HepG2 (cell line): Measurements from ENCODE around the gene ARHGEF26. TPM values are rescaled to one million over a fixed set of nuclear protein-coding genes. Genes with fewer than 3 reads are reported as not detected.
A peak's percentile ranks its signal among the peaks of the same experiment; 100 is the strongest.

Experiments
- ADNP ChIP-seq: sonication (generic); formaldehyde crosslinking; IDR thresholded peaks from 2 replicates; pipeline ENCODE4 v1.4.0; 2020; ENCODE audit warnings: missing genetic modification reagents
- BRCA1 ChIP-seq: sonication (generic); formaldehyde crosslinking; IDR thresholded peaks from 2 replicates; pipeline ENCODE4 v1.4.0; 2020; ENCODE audit warnings: missing genetic modification reagents
- CREB1 ChIP-seq, 2 experiments: fragments of 450-650 bp in 1 of 2; IDR thresholded peaks; 2 replicates each; pipeline ENCODE4 v1.6.1; 2016 to 2017; ENCODE audit warnings: control low read depth in 1 of 2, mild to moderate bottlenecking in 1 of 2, missing compliant biosample characterization in 1 of 2, missing genetic modification characterization in 1 of 2
- EED ChIP-seq: sonication (generic); formaldehyde crosslinking; IDR thresholded peaks from 2 replicates; pipeline ENCODE4 v1.5.0; 2020; ENCODE audit warnings: mild to moderate bottlenecking, missing genetic modification reagents
- ETV5 ChIP-seq: IDR thresholded peaks from 2 replicates; pipeline ENCODE4 v1.6.1; 2018; ENCODE audit warnings: missing biosample characterization, missing genetic modification reagents, inconsistent platforms, borderline replicate concordance
- FIP1L1 ChIP-seq: fragments of 200-400 bp; formaldehyde crosslinking; IDR thresholded peaks from 2 replicates; pipeline ENCODE4 v1.6.1; 2018; ENCODE audit warnings: low read depth, mild to moderate bottlenecking, low read length, moderate library complexity, borderline replicate concordance; ENCODE audit not compliant: insufficient read depth
- FOSL1 ChIP-seq: sonication (generic); formaldehyde crosslinking; IDR thresholded peaks from 2 replicates; pipeline ENCODE4 v1.9.0; 2021; ENCODE audit warnings: missing genetic modification reagents, borderline replicate concordance
- MEF2D ChIP-seq: sonication (generic); formaldehyde crosslinking; IDR thresholded peaks from 2 replicates; pipeline ENCODE4 v1.5.1; 2020; ENCODE audit warnings: mild to moderate bottlenecking, missing genetic modification reagents
- NAIF1 ChIP-seq: sonication (generic); formaldehyde crosslinking; IDR thresholded peaks from 2 replicates; pipeline ENCODE4 v1.5.0; 2020; ENCODE audit warnings: mild to moderate bottlenecking, missing genetic modification reagents, borderline replicate concordance
- NFE2 ChIP-seq: sonication (generic); formaldehyde crosslinking; IDR thresholded peaks from 2 replicates; pipeline ENCODE4 v1.4.0; 2020; ENCODE audit warnings: missing genetic modification reagents
- NR2F2 ChIP-seq: IDR thresholded peaks from 2 replicates; pipeline ENCODE4 v1.6.1; 2012; ENCODE audit warnings: low read depth, inconsistent platforms, borderline replicate concordance
- POGZ ChIP-seq: sonication (generic); formaldehyde crosslinking; IDR thresholded peaks from 2 replicates; pipeline ENCODE4 v1.4.0; 2020; ENCODE audit warnings: mild to moderate bottlenecking, missing genetic modification reagents
- STAG1 ChIP-seq: sonication (generic); formaldehyde crosslinking; IDR thresholded peaks from 2 replicates; pipeline ENCODE4 v1.4.0; 2020; ENCODE audit warnings: missing genetic modification reagents
- ZBTB20 ChIP-seq: sonication (generic); formaldehyde crosslinking; IDR thresholded peaks from 2 replicates; pipeline ENCODE4 v1.8.1; 2023; ENCODE audit warnings: missing genetic modification reagents, low read depth, mild to moderate bottlenecking, borderline replicate concordance
- ZNF12 ChIP-seq: sonication (generic); formaldehyde crosslinking; IDR thresholded peaks from 2 replicates; pipeline ENCODE4 v1.5.0; 2020; ENCODE audit warnings: missing genetic modification reagents
- ZNF160 ChIP-seq: sonication (generic); formaldehyde crosslinking; IDR thresholded peaks from 2 replicates; pipeline ENCODE4 v1.8.0; 2022; ENCODE audit warnings: mild to moderate bottlenecking, inconsistent platforms, missing genetic modification reagents
- ZNF256 ChIP-seq: sonication (generic); formaldehyde crosslinking; conservative IDR thresholded peaks from 2 replicates; pipeline ENCODE4 v1.4.0; 2020; ENCODE audit warnings: missing genetic modification reagents
- ZNF260 ChIP-seq: sonication (generic); formaldehyde crosslinking; IDR thresholded peaks from 2 replicates; pipeline ENCODE4 v1.4.0; 2020; ENCODE audit warnings: missing genetic modification reagents, low read depth, mild to moderate bottlenecking, borderline replicate concordance
- ZNF510 ChIP-seq: sonication (generic); formaldehyde crosslinking; IDR thresholded peaks from 2 replicates; pipeline ENCODE4 v1.4.0; 2020; ENCODE audit warnings: low read depth, mild to moderate bottlenecking, missing genetic modification reagents
- ZNF776 ChIP-seq: sonication (generic); formaldehyde crosslinking; IDR thresholded peaks from 2 replicates; pipeline ENCODE4 v1.4.0; 2020; ENCODE audit warnings: mild to moderate bottlenecking, missing genetic modification reagents
- ZNF850 ChIP-seq: sonication (generic); formaldehyde crosslinking; conservative IDR thresholded peaks from 2 replicates; pipeline ENCODE4 v1.9.0; 2021; ENCODE audit warnings: mild to moderate bottlenecking, missing genetic modification reagents
- ZNF878 ChIP-seq: sonication (generic); formaldehyde crosslinking; IDR thresholded peaks from 2 replicates; pipeline ENCODE4 v1.8.1; 2023; ENCODE audit warnings: mild to moderate bottlenecking, missing genetic modification reagents, moderate library complexity
- ZSCAN9 ChIP-seq: IDR thresholded peaks from 2 replicates; pipeline ENCODE4 v1.6.1; 2016; ENCODE audit warnings: borderline replicate concordance
- polyA plus RNA-seq, 8 experiments: library from polyadenylated mRNA; depleted of rRNA in 3 of 8; stranded (reverse) in 7 of 8; unstranded in 1 of 8; fragments of >200 nt; fragmentation: Illumina TruSeq in 4 of 8; extraction: Trizol in 4 of 8; gene quantifications; 2 replicates each; pipeline versions ENCODE4 v1.2.1 to v1.2.3, GENCODE V29; 2011 to 2016; ENCODE audit warnings: low read depth in 4 of 8, missing spikeins in 1 of 8, mixed read lengths in 1 of 8; ENCODE audit not compliant: insufficient read depth in 1 of 8
- total RNA-seq, 5 experiments: library from RNA; depleted of rRNA; stranded (reverse); fragments of >200 nt; fragmentation: Illumina TruSeq; extraction: Trizol; gene quantifications; 2 replicates each; pipeline ENCODE4 v1.2.3, GENCODE V29; 2016; ENCODE audit warnings: low read depth in 1 of 5
- TF ChIP-seq, protein P1 (sequence below): IDR thresholded peaks from 2 replicates; pipeline ENCODE4 v1.6.1; 2016; ENCODE audit warnings: mild to moderate bottlenecking, missing biosample characterization, missing genetic modification reagents
- TF ChIP-seq, protein P2 (sequence below): IDR thresholded peaks from 2 replicates; pipeline ENCODE4 v1.4.0; 2020; ENCODE audit warnings: mild to moderate bottlenecking, missing genetic modification reagents

The ARHGEF26 gene
- total and polyA plus RNA-seq, 2 of the 13 experiments (the other 11 are each of a cell fraction or from before 2014, with no cell fraction given), result 0.74 to 6.1 TPM

DNA sequence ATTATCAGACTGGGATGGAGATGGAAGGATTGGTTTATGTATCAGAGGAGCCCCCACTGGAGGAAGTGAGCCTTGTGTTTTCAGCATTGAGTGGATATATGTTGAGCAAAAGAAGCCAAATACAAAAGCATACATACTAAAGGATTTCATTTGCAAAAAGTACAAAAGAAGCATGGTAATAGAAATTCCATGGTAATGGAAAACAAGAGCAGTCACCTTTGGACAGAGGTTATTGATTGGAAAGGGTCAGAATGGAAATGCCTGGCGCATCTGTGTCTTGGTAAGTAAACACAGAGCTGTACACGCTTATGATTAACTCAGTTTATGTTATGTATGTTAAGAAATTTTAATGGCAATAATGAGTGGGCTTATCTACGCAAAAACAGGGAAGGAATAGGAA lies 130.4 kb downstream of the ARHGEF26 start (continued):
- TF ChIP-seq FIP1L1 (no peak), BRCA1 (no peak), ZNF776 (CRISPR knock-in tag) (no peak), ADNP (no peak), CREB1 (IDR thresholded peaks at IDR 0.05) (peak; percentile 30; the same call in 1 of the 2 replicates), CREB1 (CRISPR knock-in tag; IDR thresholded peaks at IDR 0.05) (peak; percentile 44; the same call in 1 of the 2 replicates), NFE2 (CRISPR knock-in tag) (no peak), ZNF878 (no peak), ETV5 (CRISPR knock-in tag) (peak; percentile 61; the same call in 1 of the 2 replicates), ZSCAN9 (no peak), ZBTB20 (peak; percentile 93; the same call in 1 of the 2 replicates), ZNF850 (CRISPR knock-in tag) (no peak), ZNF160 (CRISPR knock-in tag) (no peak), STAG1 (no peak), ZNF12 (CRISPR knock-in tag) (no peak), NR2F2 (peak; percentile 62; the same call in 1 of the 2 replicates), EED (CRISPR knock-in tag) (no peak), ZNF510 (CRISPR knock-in tag) (no peak), ZNF256 (CRISPR knock-in tag) (no peak), FOSL1 (CRISPR knock-in tag) (no peak), MEF2D (CRISPR knock-in tag) (peak; percentile 71), NAIF1 (CRISPR knock-in tag) (no peak), ZNF260 (CRISPR knock-in tag) (no peak), POGZ (CRISPR knock-in tag) (peak; percentile 74)
- TF ChIP-seq, protein P1, sequence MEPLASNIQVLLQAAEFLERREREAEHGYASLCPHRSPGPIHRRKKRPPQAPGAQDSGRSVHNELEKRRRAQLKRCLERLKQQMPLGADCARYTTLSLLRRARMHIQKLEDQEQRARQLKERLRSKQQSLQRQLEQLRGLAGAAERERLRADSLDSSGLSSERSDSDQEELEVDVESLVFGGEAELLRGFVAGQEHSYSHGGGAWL, result no peak
- TF ChIP-seq, protein P2, sequence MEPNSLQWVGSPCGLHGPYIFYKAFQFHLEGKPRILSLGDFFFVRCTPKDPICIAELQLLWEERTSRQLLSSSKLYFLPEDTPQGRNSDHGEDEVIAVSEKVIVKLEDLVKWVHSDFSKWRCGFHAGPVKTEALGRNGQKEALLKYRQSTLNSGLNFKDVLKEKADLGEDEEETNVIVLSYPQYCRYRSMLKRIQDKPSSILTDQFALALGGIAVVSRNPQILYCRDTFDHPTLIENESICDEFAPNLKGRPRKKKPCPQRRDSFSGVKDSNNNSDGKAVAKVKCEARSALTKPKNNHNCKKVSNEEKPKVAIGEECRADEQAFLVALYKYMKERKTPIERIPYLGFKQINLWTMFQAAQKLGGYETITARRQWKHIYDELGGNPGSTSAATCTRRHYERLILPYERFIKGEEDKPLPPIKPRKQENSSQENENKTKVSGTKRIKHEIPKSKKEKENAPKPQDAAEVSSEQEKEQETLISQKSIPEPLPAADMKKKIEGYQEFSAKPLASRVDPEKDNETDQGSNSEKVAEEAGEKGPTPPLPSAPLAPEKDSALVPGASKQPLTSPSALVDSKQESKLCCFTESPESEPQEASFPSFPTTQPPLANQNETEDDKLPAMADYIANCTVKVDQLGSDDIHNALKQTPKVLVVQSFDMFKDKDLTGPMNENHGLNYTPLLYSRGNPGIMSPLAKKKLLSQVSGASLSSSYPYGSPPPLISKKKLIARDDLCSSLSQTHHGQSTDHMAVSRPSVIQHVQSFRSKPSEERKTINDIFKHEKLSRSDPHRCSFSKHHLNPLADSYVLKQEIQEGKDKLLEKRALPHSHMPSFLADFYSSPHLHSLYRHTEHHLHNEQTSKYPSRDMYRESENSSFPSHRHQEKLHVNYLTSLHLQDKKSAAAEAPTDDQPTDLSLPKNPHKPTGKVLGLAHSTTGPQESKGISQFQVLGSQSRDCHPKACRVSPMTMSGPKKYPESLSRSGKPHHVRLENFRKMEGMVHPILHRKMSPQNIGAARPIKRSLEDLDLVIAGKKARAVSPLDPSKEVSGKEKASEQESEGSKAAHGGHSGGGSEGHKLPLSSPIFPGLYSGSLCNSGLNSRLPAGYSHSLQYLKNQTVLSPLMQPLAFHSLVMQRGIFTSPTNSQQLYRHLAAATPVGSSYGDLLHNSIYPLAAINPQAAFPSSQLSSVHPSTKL (CRISPR knock-in tag), result peak; percentile 92
